Large intestine (tissue), 3 donors: ENCODE results near the gene NXT2. TPM values are rescaled to one million over a fixed set of nuclear protein-coding genes. Genes with fewer than 3 reads are reported as not detected.
"Not testable (repeated sequence)": the region's sequence is repeated elsewhere in the genome, so short reads cannot be mapped to it uniquely, and the experiment has no call there.

ENCODE experiments used
- DNase-seq, 2 donors: peaks; one replicate each; pipeline versions ENCODE4 v3.0.0 to v3.0.0-alpha.2; 2013
- H3K27ac ChIP-seq: one replicate; pipeline ENCODE4 v1.5.1; 2013; ENCODE audit warnings: low read length
- H3K27me3 ChIP-seq: 2 replicates; pipeline ENCODE4 v1.6.1; 2013; ENCODE audit warnings: low read length; ENCODE audit not compliant: control insufficient read depth, insufficient read depth
- H3K36me3 ChIP-seq: 2 replicates; pipeline ENCODE4 v1.6.1; 2013; ENCODE audit warnings: low read length; ENCODE audit not compliant: control insufficient read depth, insufficient read depth
- H3K4me1 ChIP-seq: one replicate; pipeline ENCODE4 v1.6.1; 2013; ENCODE audit warnings: low read length; ENCODE audit not compliant: control insufficient read depth, insufficient read depth
- H3K4me3 ChIP-seq: one replicate; pipeline ENCODE4 v1.5.1; 2013; ENCODE audit warnings: low read length
- H3K9me3 ChIP-seq: one replicate; pipeline ENCODE4 v1.6.1; 2013; ENCODE audit warnings: mild to moderate bottlenecking, low read depth, low read length, moderate library complexity; ENCODE audit not compliant: control insufficient read depth
- WGBS: methylation state at CpG from one replicate; pipeline ENCODE4 v1.1.5; 2013; ENCODE audit warnings: low lambda C conversion rate; ENCODE audit not compliant: insufficient coverage; 5-methylcytosine and 5-hydroxymethylcytosine counted together
- polyA plus RNA-seq: library from polyadenylated mRNA; unstranded; fragments of 120-200 nt; gene quantifications from one replicate; pipeline ENCODE4 v1.2.1, GENCODE V29; 2013

NXT2 gene
- polyA plus RNA-seq, 1 donor: 11.2 TPM

DNA sequence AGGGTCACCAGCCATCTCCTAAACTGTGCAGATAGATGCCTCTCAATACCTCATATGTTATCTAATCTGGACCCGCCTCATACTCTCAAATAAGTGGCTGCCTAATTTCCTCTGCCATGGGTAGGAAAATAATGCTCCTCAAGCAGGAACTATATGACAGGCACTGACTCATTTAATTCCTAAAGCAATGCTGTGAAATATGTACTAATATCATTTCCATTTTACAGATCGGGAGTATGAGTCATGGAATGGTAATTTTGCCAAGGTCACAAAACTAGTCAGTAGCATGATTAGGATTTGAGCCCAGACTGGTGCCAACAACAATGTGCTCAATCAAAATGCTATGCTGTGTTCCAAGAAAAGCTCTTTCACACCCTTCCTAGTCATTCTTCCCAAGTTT is 3.0 kb upstream of the NXT2 start:
- no peaks in the 10 kb centered on the region for H3K4me1 ChIP-seq
- no peaks in the 10 kb centered on the region for H3K27me3 ChIP-seq
- DNase-seq: no peak
- WGBS: no CpG with 5 or more reads among the region's 2 CpGs
- no peak overlapping the region for H3K4me3 ChIP-seq
- no peaks in the 10 kb centered on the region for H3K36me3 ChIP-seq
- H3K9me3 ChIP-seq: no peaks in the 10 kb centered on the region
- H3K27ac ChIP-seq: no peak overlapping the region

- WGBS: no CpG with 5 or more reads among the region's 10 CpGs
- Histone ChIP-seq H3K4me3 (no peak overlapping the region), H3K9me3 (no peaks in the 10 kb centered on the region), H3K27ac (no peak overlapping the region), H3K36me3 (no peaks in the 10 kb centered on the region), H3K27me3 (no peaks in the 10 kb centered on the region), H3K4me1 (no peaks in the 10 kb centered on the region)
- no peak for DNase-seq
Observed at GRCh38 chrX:109534933-109535332, 1.7 kb upstream of the NXT2 start.

- Histone ChIP-seq H3K4me1 (no peaks in the 10 kb centered on the region), H3K36me3 (no peaks in the 10 kb centered on the region)
- WGBS: 100% methylated on average over 1 of the region's 8 CpGs
Observed at GRCh38 chrX:109535578-109535977, 1.1 kb upstream of the NXT2 start.

DNA sequence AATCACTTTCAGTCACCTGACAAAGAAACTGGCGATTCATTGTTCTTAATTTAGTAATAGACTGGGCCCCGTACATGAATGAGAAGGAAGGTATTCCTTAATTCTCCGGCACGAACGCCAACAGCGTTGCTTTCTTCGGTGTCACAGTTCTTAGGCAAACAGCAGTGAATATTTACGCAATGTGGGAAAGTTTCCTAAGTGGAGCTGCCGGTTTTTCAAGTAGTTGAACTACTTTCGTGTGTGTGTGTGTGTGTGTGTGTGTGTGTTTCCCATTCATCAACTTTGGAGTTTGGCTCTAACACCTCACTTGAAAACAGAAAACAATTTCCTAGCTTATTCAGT is 651 bp downstream of the NXT2 start:
- H3K27me3 ChIP-seq: no peaks in the 10 kb centered on the region
- DNase-seq: peak; percentile 55 to 87
- WGBS: no CpG with 5 or more reads among the region's 10 CpGs
- H3K4me3 ChIP-seq: peak overlapping the region; percentile 58
- no peaks in the 10 kb centered on the region for H3K36me3 ChIP-seq
- no peaks in the 10 kb centered on the region for H3K4me1 ChIP-seq
- no peaks in the 10 kb centered on the region for H3K9me3 ChIP-seq
- peak overlapping the region; percentile 89 for H3K27ac ChIP-seq

More at GRCh38 chrX:109535578-109535977, 1.1 kb upstream of the NXT2 start:
- Histone ChIP-seq H3K4me3 (no peak overlapping the region), H3K27ac (no peak overlapping the region), H3K9me3 (no peaks in the 10 kb centered on the region), H3K27me3 (no peaks in the 10 kb centered on the region)
- no peak for DNase-seq

GRCh38 chrX:109539007-109539406 is 2.4 kb downstream of the NXT2 start:
- DNase-seq, H3K27ac ChIP-seq, H3K4me1 ChIP-seq, H3K36me3 ChIP-seq, H3K27me3 ChIP-seq, H3K9me3 ChIP-seq, H3K4me3 ChIP-seq: not testable (repeated sequence)

DNA sequence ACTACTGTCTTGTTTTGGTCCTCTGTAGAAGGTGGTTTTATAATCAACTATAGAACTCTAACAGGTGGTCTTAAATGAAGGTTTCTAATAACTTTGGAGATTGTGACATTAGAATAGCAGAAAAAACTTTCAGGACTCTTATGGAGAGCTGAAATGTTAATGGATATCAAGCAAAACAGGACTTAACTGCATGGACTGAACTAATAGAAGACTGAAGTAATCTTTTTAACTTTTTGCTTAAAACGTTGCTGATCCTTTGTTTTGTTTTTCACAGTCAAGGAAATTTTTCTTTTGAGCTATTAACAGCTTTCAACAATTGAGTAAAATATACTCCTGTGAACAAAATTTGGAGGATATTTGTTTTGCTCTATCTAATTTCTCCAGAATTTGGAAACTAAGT is 17.2 kb downstream of the NXT2 start:
- Histone ChIP-seq H3K36me3 (no peaks in the 10 kb centered on the region), H3K27ac (no peak overlapping the region), H3K27me3 (no peaks in the 10 kb centered on the region), H3K9me3 (no peaks in the 10 kb centered on the region), H3K4me1 (no peaks in the 10 kb centered on the region), H3K4me3 (no peak overlapping the region)
- DNase-seq: no peak
- WGBS: 80% methylated on average over 1 of the region's 1 CpG

DNA sequence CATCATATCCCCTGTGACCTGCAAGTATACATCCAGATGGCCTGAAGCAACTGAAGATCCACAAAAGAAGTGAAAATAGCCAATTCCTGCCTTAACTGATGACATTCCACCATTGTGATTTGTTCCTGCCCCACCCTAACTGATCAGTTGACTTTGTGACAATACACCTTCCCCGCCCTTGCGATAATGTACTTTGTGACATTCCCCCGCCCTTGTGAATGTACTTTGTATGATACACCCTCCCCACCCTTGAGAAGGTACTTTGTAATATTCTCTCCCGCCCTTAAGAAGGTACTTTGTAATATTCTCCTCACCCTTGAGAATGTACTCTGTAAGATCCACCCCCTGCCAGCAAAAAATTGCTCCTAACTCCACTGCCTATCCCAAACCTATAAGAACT is 39.4 kb downstream of the NXT2 start:
- not testable (repeated sequence) for H3K4me1 ChIP-seq, DNase-seq, H3K27ac ChIP-seq, H3K4me3 ChIP-seq, H3K27me3 ChIP-seq, H3K9me3 ChIP-seq, H3K36me3 ChIP-seq
- WGBS: no CpG with 5 or more reads among the region's 4 CpGs

- DNase-seq: no peak
- H3K4me1 ChIP-seq: no peaks in the 10 kb centered on the region
- no peaks in the 10 kb centered on the region for H3K36me3 ChIP-seq
- H3K27me3 ChIP-seq: no peaks in the 10 kb centered on the region
- no peak overlapping the region for H3K4me3 ChIP-seq
- H3K27ac ChIP-seq: no peak overlapping the region
- WGBS: no CpG with 5 or more reads among the region's 2 CpGs
- H3K9me3 ChIP-seq: no peaks in the 10 kb centered on the region
Observed at GRCh38 chrX:109577055-109577454, 40.4 kb downstream of the NXT2 start.

DNA sequence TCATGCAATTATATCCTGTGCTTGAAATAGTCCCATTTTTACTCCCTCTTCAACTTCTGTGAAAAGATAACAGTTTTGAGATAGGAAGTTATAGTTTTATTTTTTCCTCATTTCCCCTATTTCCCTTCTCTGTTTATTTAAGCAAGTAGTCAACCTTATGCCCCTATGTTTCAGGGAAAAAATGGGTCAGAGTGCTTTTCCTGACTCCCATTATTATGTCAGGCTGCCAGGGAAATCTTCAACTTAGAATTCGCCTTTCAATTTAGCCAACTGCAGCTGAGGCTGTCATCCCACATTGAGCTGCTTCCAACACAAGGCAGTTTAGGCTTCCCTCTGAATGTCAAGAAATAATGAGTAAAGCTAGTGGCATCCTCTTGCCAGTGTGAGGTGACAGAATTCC is 42.3 kb downstream of the NXT2 start:
- no peak for DNase-seq
- Histone ChIP-seq H3K27me3 (no peaks in the 10 kb centered on the region), H3K36me3 (no peaks in the 10 kb centered on the region), H3K27ac (no peak overlapping the region), H3K4me3 (no peak overlapping the region), H3K9me3 (no peaks in the 10 kb centered on the region), H3K4me1 (no peaks in the 10 kb centered on the region)
- WGBS: no CpG with 5 or more reads among the region's 1 CpG

DNA sequence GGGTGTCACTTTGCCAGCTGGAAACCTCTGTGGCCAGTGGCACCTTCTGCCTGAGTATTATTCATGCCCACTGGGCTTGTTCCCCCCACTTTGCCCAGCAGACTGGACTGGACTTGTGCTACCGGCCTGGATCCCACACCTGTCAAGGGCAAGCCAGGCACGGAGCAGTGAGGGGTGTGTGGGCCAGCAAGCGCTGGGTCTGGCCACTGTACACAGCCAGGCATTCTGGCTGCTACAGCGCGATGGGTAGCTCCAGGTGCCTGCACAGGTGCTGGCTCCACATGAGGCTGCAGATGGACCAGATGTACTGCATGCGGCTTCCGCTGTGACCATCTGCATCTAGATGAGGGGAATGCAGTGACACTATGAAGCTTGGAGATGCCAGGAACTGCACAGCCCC is 48.8 kb downstream of the NXT2 start:
- Histone ChIP-seq H3K4me1 (no peaks in the 10 kb centered on the region), H3K36me3 (no peaks in the 10 kb centered on the region), H3K27ac (no peak overlapping the region), H3K27me3 (no peaks in the 10 kb centered on the region), H3K9me3 (no peaks in the 10 kb centered on the region), H3K4me3 (no peak overlapping the region)
- WGBS: no CpG with 5 or more reads among the region's 7 CpGs
- DNase-seq: no peak

DNA sequence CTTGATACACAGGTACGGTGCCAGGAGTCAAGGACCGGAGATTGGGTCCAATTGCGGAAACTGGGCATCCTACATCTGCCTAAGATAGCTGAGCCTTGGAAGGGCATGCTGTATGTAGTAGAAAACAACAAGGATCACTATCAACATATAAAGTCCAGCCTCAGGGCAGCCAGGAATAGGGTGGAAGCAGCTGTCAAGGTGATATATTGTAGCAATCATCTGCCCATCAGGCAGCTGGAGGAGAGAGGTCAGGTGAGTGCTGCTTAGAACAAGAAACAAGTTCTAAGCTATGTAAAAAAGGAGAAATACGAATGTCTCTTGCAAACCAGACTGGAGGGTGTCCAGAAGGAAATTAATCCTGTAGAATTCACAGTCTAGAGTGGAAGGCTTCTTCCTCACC is 53.5 kb downstream of the NXT2 start:
- no peak for DNase-seq
- Histone ChIP-seq H3K27me3 (no peaks in the 10 kb centered on the region), H3K9me3 (no peaks in the 10 kb centered on the region), H3K4me3 (no peak overlapping the region), H3K36me3 (no peaks in the 10 kb centered on the region), H3K27ac (no peak overlapping the region), H3K4me1 (no peaks in the 10 kb centered on the region)
- WGBS: no CpG with 5 or more reads among the region's 4 CpGs
